GM12872 (cell line): ENCODE data around the gene SP140L.

Experiments
- CTCF ChIP-seq: IDR thresholded peaks from 3 replicates; pipeline ENCODE4 v1.5.1; 2011; ENCODE audit warnings: low read depth, mild to moderate bottlenecking, low read length, moderate library complexity; ENCODE audit not compliant: insufficient read depth

The SP140L gene

DNA sequence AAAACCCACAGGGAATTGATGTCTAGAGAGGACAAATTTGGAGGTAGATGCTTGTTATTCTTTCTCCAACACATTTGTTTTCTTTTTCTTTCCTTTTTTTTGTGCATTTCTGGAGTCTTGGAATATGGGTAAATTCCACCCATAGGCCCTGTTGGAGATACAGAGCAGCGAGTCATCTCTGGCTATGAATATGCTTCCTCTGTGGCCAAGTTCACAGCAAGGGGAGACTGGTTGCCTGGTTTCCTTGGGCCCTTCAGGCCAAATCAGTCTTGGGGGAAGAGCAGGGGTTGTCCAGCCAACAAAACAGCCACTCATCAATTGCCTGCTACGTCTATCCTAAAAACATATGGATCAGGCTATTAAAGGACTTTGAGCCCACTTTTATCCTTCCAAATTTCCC is 116.5 kb downstream of the SP140L start:
- no peak for TF ChIP-seq CTCF

DNA sequence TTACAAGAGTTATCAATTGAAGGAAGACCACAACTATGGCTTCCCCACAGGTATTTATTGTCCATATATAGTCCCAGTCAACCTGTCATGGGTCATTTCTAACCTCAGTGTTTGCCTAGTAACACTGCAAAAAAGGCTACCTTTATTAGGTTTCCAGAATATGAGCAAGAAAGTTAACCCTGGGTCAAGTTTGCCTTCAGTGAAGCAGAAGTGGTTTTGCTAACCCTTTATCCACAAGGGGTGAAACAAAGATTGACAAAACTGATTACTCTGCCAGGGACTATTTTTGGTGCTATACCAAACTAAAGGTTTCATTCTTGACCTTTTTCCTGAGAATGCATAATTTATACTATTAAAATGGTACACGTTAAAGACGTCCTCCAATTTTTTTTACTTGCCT is 117.8 kb downstream of the SP140L start:
- no peak for TF ChIP-seq CTCF

DNA sequence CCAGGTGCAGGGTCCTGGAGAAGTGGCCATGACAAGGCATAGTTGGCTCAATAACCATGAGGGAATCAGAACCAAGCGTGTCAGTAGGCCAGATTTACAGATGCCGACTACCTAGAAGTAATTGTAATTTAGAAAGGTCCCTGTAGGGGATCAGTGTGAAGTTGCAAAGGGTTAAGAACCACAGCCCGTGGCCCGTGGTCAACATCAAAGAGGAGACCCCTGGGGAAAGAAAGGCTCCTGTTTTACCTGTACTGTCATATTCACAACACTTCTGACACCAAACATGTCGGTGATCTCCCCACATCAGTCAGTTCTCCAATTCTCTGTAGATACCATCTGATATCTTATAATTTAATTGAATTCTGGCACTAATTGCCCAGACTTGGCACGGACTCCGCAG is 120.0 kb downstream of the SP140L start:
- TF ChIP-seq CTCF, result no peak

- no peak for TF ChIP-seq CTCF
Observed at GRCh38 chr2:230447455-230448451, 120.8 kb downstream of the SP140L start.

DNA sequence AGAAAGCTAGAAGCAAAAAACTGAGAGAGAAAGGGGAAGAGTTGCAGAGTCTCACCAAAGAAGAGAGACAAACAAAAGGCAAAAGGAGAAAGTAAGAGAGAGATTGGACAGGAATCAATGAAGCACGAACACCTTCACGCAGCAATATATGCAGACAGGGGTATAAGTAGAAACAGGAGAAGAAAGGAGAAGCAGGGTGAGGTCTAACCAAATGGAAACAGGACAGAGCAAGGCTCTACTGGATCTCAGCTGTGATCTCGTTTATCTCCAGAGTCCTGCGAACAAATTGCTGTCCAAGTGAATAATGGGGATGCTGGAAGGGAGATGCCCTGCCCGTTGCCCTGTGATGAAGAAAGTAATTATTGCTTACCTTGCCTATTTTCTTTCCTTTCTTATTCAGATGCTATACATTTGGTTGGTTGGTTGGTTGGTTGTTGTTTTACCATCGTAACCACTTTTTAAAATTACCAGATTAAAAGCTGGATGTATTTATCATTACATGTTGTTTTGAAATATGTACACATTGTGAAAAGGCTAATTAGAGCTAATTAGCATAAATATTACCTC is 123.0 kb downstream of the SP140L start:
- TF ChIP-seq CTCF, result no peak

- no peak for TF ChIP-seq CTCF
Observed at GRCh38 chr2:230453006-230453405, 126.0 kb downstream of the SP140L start.
